Measurements from ENCODE around the gene GJD4.

The GJD4 gene

DNA sequence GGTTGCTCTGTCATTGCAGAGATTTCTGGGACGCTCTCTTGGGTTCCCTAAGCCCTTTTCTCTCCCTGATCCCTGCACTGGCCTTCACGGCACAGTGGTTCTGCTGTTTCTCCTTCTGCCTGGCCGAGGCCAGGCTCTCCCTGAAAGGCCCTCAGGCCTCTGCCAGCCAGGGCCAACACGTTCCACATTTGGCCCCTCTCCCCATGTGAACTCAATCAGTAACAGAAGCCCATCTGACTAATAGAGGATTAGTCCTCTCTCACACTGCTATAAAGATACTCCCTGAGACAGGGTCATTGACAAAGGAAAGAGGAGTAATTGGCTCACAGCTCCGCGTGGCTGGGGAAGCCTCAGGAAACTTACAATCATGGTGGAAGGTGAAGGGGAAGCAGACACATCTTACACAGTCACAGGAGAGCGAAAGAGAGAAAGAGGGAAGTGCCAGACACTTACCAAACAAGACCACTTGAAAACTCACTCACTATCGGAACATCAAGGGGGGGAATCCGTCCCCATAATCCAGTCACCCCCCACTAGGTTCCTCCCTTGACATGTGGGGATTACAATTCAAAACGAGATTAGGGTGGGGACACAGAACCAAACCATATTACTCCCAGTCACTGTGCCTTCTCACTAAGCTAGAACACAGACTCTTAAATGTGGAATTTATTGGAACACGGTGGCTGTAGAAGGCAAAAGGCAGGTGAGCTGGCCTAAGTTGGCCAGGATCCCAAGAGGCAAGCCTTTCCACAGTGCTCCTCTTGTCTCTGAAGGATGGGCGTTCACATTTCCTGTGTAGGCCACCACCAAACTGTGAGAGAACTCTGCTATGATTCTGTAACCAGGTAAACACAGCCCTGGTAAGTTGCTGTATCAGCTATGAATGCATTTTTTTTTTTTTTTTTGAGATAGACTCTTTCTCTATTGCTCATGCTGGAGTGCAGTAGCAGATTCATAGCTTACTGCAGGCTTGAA, 28.2 kb downstream of the GJD4 start:
- H3K4me1 ChIP-seq = no peaks in the 10 kb centered on the region
- no peaks in the 10 kb centered on the region for H3K36me3 ChIP-seq
- no peak overlapping the region for H3K4me3 ChIP-seq (ENCODE audit: low read depth, low read length)
- H3K27me3 ChIP-seq = peaks cover 13% of the 10 kb centered on the region
- DNase-seq = no peak
- TF ChIP-seq, protein P1, sequence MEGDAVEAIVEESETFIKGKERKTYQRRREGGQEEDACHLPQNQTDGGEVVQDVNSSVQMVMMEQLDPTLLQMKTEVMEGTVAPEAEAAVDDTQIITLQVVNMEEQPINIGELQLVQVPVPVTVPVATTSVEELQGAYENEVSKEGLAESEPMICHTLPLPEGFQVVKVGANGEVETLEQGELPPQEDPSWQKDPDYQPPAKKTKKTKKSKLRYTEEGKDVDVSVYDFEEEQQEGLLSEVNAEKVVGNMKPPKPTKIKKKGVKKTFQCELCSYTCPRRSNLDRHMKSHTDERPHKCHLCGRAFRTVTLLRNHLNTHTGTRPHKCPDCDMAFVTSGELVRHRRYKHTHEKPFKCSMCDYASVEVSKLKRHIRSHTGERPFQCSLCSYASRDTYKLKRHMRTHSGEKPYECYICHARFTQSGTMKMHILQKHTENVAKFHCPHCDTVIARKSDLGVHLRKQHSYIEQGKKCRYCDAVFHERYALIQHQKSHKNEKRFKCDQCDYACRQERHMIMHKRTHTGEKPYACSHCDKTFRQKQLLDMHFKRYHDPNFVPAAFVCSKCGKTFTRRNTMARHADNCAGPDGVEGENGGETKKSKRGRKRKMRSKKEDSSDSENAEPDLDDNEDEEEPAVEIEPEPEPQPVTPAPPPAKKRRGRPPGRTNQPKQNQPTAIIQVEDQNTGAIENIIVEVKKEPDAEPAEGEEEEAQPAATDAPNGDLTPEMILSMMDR (IDR thresholded peaks at IDR 0.05; ENCODE audit: low read depth, low read length) = no peak
- no peaks in the 10 kb centered on the region for H3K9me3 ChIP-seq

DNA sequence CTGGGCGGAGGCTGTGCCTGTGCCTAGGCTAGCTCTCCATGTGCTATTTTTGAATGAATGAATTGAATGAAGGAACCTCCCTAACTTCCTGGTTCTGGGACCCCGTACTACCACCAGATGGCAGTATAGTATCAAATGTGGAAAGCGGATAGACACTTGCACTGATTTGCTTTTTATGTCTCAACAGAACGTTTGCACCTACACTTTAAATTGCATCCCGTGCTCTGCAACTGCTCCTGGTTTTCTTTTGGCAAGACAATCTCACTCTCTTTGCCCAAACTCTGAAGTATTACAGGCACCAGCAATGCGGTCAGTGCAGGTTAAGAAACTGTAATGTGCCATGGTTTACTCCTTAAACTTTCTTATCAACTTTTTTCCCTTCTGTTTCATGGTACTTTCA, 30.4 kb downstream of the GJD4 start:
- Histone ChIP-seq H3K27me3 (peaks cover 23% of the 10 kb centered on the region), H3K4me3 (ENCODE audit: low read depth, low read length) (no peak overlapping the region), H3K4me1 (no peaks in the 10 kb centered on the region), H3K9me3 (no peaks in the 10 kb centered on the region), H3K36me3 (no peaks in the 10 kb centered on the region)
- TF ChIP-seq, protein P1 (IDR thresholded peaks at IDR 0.05; ENCODE audit: low read depth, low read length) = peak; percentile 86
- DNase-seq = peak; percentile 39

DNA sequence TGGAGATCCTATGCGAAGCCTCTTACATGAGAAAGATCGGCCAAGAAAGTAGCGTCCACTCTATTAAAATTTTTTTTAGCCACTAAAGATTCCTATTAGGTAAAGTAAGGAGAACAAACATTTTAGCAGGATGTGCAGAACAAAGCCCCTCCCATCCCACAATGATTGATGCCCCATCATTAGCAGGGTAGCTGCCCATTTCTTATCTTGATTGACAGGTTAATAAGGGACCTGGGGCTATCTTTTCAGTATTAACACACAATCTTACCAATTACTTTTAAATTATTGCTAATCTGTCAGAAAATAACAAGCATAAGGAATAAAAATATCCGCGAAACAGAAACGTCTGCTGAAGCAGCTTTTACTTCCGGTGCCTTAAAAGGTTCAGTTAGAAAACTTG, 31.8 kb downstream of the GJD4 start:
- Histone ChIP-seq H3K36me3 (no peaks in the 10 kb centered on the region), H3K4me3 (ENCODE audit: low read depth, low read length) (no peak overlapping the region), H3K27me3 (peaks cover 34% of the 10 kb centered on the region), H3K9me3 (no peaks in the 10 kb centered on the region), H3K4me1 (no peaks in the 10 kb centered on the region; the same call in 1 of the 2 replicates)
- TF ChIP-seq, protein P1 (IDR thresholded peaks at IDR 0.05; ENCODE audit: low read depth, low read length) = no peak
- no peak for DNase-seq

DNA sequence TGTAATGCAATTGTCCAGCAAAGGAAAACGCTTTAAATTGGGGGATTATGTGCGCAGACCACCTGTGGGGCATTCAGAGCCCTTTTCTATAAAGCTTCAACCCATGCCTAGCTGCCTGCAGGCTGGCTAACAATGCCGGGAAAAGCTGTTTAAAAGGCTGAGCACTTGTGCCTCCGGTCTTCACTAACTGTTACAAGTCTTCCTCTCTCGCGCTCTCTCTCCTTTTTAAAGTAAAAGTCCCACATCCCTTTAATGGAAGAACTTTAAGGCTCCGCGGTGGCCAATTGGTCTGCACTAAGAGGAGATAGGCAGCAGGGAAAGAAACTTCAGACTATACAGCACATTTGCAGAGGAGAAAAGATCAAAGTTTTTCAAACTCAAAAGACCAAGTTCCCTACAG, 32.3 kb downstream of the GJD4 start:
- Histone ChIP-seq H3K36me3 (no peaks in the 10 kb centered on the region), H3K9me3 (no peaks in the 10 kb centered on the region), H3K4me3 (ENCODE audit: low read depth, low read length) (no peak overlapping the region), H3K4me1 (no peaks in the 10 kb centered on the region; the same call in 1 of the 2 replicates), H3K27me3 (peaks cover 36% of the 10 kb centered on the region)
- DNase-seq = no peak
- TF ChIP-seq, protein P1 (IDR thresholded peaks at IDR 0.05; ENCODE audit: low read depth, low read length) = no peak

DNA sequence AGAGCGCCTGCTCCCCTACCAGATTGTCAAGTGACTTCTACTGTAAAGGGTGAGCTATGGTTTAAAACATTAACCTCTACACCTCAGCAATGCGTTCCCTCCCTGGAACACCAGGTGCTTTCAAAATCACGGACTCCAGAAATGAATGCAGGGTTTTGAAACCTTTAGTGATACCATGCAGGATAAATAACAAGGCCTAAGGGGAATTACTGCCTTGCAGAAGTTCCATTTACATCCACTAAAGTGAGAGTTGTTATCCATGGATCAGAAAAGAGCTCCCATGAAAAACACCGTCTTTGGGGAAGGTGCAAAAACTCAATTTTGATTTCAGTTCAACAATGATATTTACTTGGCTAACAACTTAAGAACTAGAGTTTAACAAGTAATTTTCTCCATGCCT, 33.0 kb downstream of the GJD4 start:
- no peak for DNase-seq
- Histone ChIP-seq H3K4me3 (ENCODE audit: low read depth, low read length) (no peak overlapping the region), H3K27me3 (peaks cover 42% of the 10 kb centered on the region), H3K9me3 (no peaks in the 10 kb centered on the region), H3K36me3 (no peaks in the 10 kb centered on the region), H3K4me1 (no peaks in the 10 kb centered on the region; the same call in 1 of the 2 replicates)
- TF ChIP-seq, protein P1 (IDR thresholded peaks at IDR 0.05; ENCODE audit: low read depth, low read length) = no peak

Measured in BE2C (cell line).